Adrenal gland (tissue), 12 donors: ENCODE data around the gene TMEM266. TPM values are rescaled to one million over a fixed set of nuclear protein-coding genes. Genes with fewer than 3 reads are reported as not detected.

Experiments
- DNase-seq, 7 donors: peaks; one replicate each; pipeline ENCODE4 v3.0.0-alpha.2; 2019 to 2020
- H3K27ac ChIP-seq, 5 donors: fragments of 200-600 bp; sonication (generic) in 4 of 5; 1 replicate in 3 of 5; 2 replicates in 2 of 5; pipeline versions ENCODE4 v1.5.1 to v1.8.0; 2016 to 2020; ENCODE audit warnings: mild to moderate bottlenecking in 1 of 5
- H3K27me3 ChIP-seq: fragments of 200-600 bp; 2 replicates; pipeline ENCODE4 v1.8.0; 2021
- H3K36me3 ChIP-seq, 2 donors: fragments of 200-600 bp; replicated peaks in 1 of 2; 1 replicate in 1 of 2; 2 replicates in 1 of 2; pipeline versions ENCODE4 v1.5.1 to v1.8.0; 2018 to 2022
- H3K4me1 ChIP-seq, 2 donors: fragments of 200-600 bp; replicated peaks in 1 of 2; 1 replicate in 1 of 2; 2 replicates in 1 of 2; pipeline versions ENCODE4 v1.5.1 to v1.8.0; 2018 to 2021
- H3K4me3 ChIP-seq, 4 donors: fragments of 200-600 bp; sonication (generic) in 3 of 4; one replicate each; pipeline ENCODE4 v1.5.1; 2016 to 2018
- H3K9me3 ChIP-seq, 3 donors: fragments of 200-600 bp; sonication (generic) in 1 of 3; replicated peaks in 1 of 3; 1 replicate in 2 of 3; 2 replicates in 1 of 3; pipeline versions ENCODE4 v1.5.1 to v1.8.0; 2016 to 2021
- POLR2A ChIP-seq, 2 donors: fragments of 450-650 bp; IDR thresholded peaks; one replicate each; pipeline ENCODE4 v1.6.1; 2017; ENCODE audit warnings: antibody characterized with exemption in 2 of 2, mild to moderate bottlenecking in 2 of 2, moderate library complexity in 1 of 2
- WGBS, 4 donors: extraction: QIAGEN DNeasy Blood & Tissue Kit in 2 of 4; methylation state at CpG; one replicate each; pipeline versions ENCODE4 v1.1.5 to v1.1.7; 2013 to 2017; 5-methylcytosine and 5-hydroxymethylcytosine counted together
- intact Hi-C, 2 donors: fragments of 100-400 bp; cut with DNase I; formaldehyde crosslinking; loops; one replicate each; pipeline versions ENCODE4 v1.14.1 to v1.15.0; 2022 to 2023
- polyA plus RNA-seq, 3 donors: library from polyadenylated mRNA; stranded (reverse); fragments of 200-250 nt in 2 of 3; fragments of 350-450 nt in 1 of 3; fragmentation: Illumina TruSeq in 1 of 3; extraction: RNeasy Lipid Tissue Mini Kit (QIAGEN cat#74804) in 1 of 3; gene quantifications; one replicate each; pipeline ENCODE4 v1.2.3, GENCODE V29; 2013 to 2014
- total RNA-seq, 9 donors: library from RNA; depleted of rRNA in 4 of 9; stranded (reverse); fragments of >200 nt in 4 of 9; fragments of 120-200 nt in 1 of 9; fragmentation: NEBNext Ultra II Directional in 1 of 9; extraction: Animal tissue kit (Norgen Biotek cat#: 25700) in 1 of 9; gene quantifications; one replicate each; pipeline versions ENCODE4 v1.1.0 to v1.2.4, GENCODE V29; 2013 to 2023
- TF ChIP-seq, protein P1 (sequence below), 6 experiments: fragments of 450-650 bp in 4 of 6; fragments of 200-600 bp in 2 of 6; sonication (generic) in 1 of 6; IDR thresholded peaks; 1 replicate in 5 of 6; 2 replicates in 1 of 6; pipeline versions ENCODE4 v1.5.1 to v1.8.0; 2016 to 2021; ENCODE audit warnings: antibody characterized with exemption in 6 of 6, mild to moderate bottlenecking in 2 of 6, moderate library complexity in 1 of 6
- donor health status: healthy with polysubstance abuse.
- donor health status: Bipolar disorder and iron deficiency.
- donor health status: DM: yes; HTN: yes; CAD: no.
- donor health status: DM: no; HTN: no; CAD: no.
- donor health status: DM: no; HTN: no; CAD: no.
- donor health status: DM: yes; HTN: yes; CAD: no.

The TMEM266 gene
- total and polyA plus RNA-seq, 12 donors, result 1.3 to 23.1 (median 5.9) TPM

DNA sequence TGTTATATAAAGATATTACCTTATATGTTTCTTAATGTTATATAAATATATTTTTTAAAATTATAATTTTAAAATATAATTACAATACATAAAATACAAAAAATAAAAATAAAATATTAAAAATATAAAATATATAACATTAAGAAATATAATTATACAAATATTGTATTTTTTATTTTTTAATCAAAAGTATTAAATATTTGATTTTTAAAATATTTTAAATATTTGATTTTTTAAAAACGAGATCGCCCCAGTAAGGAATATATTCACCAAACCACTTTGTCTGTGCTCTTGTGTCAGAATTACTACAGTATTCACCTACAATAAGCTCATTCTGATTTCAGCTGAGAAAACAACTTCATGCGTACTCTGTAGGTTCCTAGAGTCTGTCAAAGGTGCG is 162.4 kb downstream of the TMEM266 start:
- TF ChIP-seq, protein P1, sequence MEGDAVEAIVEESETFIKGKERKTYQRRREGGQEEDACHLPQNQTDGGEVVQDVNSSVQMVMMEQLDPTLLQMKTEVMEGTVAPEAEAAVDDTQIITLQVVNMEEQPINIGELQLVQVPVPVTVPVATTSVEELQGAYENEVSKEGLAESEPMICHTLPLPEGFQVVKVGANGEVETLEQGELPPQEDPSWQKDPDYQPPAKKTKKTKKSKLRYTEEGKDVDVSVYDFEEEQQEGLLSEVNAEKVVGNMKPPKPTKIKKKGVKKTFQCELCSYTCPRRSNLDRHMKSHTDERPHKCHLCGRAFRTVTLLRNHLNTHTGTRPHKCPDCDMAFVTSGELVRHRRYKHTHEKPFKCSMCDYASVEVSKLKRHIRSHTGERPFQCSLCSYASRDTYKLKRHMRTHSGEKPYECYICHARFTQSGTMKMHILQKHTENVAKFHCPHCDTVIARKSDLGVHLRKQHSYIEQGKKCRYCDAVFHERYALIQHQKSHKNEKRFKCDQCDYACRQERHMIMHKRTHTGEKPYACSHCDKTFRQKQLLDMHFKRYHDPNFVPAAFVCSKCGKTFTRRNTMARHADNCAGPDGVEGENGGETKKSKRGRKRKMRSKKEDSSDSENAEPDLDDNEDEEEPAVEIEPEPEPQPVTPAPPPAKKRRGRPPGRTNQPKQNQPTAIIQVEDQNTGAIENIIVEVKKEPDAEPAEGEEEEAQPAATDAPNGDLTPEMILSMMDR (IDR thresholded peaks at IDR 0.05), result no peak
- TF ChIP-seq POLR2A (IDR thresholded peaks at IDR 0.05), result no peak
- no peak for DNase-seq
- H3K4me3 ChIP-seq, result no peak overlapping the region
- intact Hi-C loops, result no loop called here
- no peak overlapping the region for H3K27ac ChIP-seq
- WGBS, 4 donors, result 94 to 99% (median 97%) methylated on average over 4 of the region's 4 CpGs
- no peaks in the 10 kb centered on the region for H3K9me3 ChIP-seq
- no peaks in the 10 kb centered on the region for H3K27me3 ChIP-seq
- peaks cover 0 to 10% of the 10 kb centered on the region in 2 donors for H3K36me3 ChIP-seq
- H3K4me1 ChIP-seq, result no peaks in the 10 kb centered on the region

GRCh38 chr15:76223521-76223920 is 163.7 kb downstream of the TMEM266 start:
- H3K27ac ChIP-seq, result no peak overlapping the region
- no peak overlapping the region for H3K4me3 ChIP-seq
- no peaks in the 10 kb centered on the region for H3K9me3 ChIP-seq
- intact Hi-C loops, result no loop called here
- TF ChIP-seq, protein P1 (IDR thresholded peaks at IDR 0.05), result no peak
- TF ChIP-seq POLR2A (IDR thresholded peaks at IDR 0.05), result no peak
- H3K4me1 ChIP-seq, result no peaks in the 10 kb centered on the region
- no peak for DNase-seq
- 61 to 87% (median 86%) methylated on average over 2 of the region's 2 CpGs for WGBS, 4 donors
- H3K27me3 ChIP-seq, result no peaks in the 10 kb centered on the region
- H3K36me3 ChIP-seq, result peaks cover 0 to 10% of the 10 kb centered on the region in 2 donors

DNA sequence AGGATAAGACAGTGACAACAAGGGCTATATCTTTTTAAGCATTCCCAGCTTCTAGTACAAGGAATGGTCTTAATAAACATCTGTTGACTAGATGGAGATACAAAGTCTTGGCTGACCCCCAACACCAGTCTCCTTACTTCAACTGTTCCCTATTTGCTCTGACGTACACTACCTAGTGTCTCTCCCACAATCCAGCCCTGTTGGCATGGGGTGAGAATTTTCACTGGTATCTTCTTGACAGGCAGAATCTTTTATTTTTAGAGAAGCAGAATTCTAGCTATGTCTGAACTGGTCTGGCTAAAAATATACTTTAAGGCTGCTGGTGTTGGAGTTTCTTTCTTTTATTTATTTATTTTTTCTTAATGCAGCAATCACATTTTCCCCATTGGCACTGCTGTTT is 169.5 kb downstream of the TMEM266 start:
- Histone ChIP-seq H3K27me3 (no peaks in the 10 kb centered on the region), H3K27ac (no peak overlapping the region), H3K4me3 (no peak overlapping the region), H3K9me3 (no peaks in the 10 kb centered on the region), H3K36me3 (peaks cover 5 to 13% of the 10 kb centered on the region in 2 donors), H3K4me1 (no peaks in the 10 kb centered on the region)
- DNase-seq, result no peak
- intact Hi-C loops, result no loop called here
- WGBS, 4 donors, result 89 to 100% (median 99%) methylated on average over 1 of the region's 1 CpG
- TF ChIP-seq, protein P1 (IDR thresholded peaks at IDR 0.05), result no peak
- TF ChIP-seq POLR2A (IDR thresholded peaks at IDR 0.05), result no peak

GRCh38 chr15:76233921-76234320 is 174.1 kb downstream of the TMEM266 start:
- intact Hi-C loops, result no loop called here
- no peaks in the 10 kb centered on the region for H3K9me3 ChIP-seq
- H3K27ac ChIP-seq, result no peak overlapping the region
- peaks cover 5 to 7% of the 10 kb centered on the region in 2 donors for H3K36me3 ChIP-seq
- TF ChIP-seq, protein P1 (IDR thresholded peaks at IDR 0.05), result no peak
- no peaks in the 10 kb centered on the region for H3K4me1 ChIP-seq
- 95 to 100% (median 98%) methylated on average over 1 of the region's 1 CpG for WGBS, 4 donors
- H3K27me3 ChIP-seq, result no peaks in the 10 kb centered on the region
- H3K4me3 ChIP-seq, result no peak overlapping the region
- DNase-seq, result no peak
